ENCODE data around the gene SHLD1. TPM values are rescaled to one million over a fixed set of nuclear protein-coding genes. Genes with fewer than 3 reads are reported as not detected.

Gene SHLD1
- total RNA-seq, 1 experiment from 2014 or later = 6.7 TPM

GRCh38 chr20:5734602-5735001 lies 15.6 kb upstream of the SHLD1 start:
- TF ChIP-seq, protein P1, sequence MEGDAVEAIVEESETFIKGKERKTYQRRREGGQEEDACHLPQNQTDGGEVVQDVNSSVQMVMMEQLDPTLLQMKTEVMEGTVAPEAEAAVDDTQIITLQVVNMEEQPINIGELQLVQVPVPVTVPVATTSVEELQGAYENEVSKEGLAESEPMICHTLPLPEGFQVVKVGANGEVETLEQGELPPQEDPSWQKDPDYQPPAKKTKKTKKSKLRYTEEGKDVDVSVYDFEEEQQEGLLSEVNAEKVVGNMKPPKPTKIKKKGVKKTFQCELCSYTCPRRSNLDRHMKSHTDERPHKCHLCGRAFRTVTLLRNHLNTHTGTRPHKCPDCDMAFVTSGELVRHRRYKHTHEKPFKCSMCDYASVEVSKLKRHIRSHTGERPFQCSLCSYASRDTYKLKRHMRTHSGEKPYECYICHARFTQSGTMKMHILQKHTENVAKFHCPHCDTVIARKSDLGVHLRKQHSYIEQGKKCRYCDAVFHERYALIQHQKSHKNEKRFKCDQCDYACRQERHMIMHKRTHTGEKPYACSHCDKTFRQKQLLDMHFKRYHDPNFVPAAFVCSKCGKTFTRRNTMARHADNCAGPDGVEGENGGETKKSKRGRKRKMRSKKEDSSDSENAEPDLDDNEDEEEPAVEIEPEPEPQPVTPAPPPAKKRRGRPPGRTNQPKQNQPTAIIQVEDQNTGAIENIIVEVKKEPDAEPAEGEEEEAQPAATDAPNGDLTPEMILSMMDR (conservative IDR thresholded peaks at IDR 0.05) = no peak
- Mint-ChIP-seq H3K4me3 (no peak overlapping the region), H3K27ac (no peak overlapping the region), H3K9me3 (no peaks in the 10 kb centered on the region), H3K27me3 (ENCODE audit: low read depth) (peaks cover 2% of the 10 kb centered on the region), H3K36me3 (ENCODE audit: insufficient read depth in 1 of 3, low read depth in 3 of 3) (no peaks in the 10 kb centered on the region), H3K4me1 (peaks cover 0 to 4% of the 10 kb centered on the region in 2 experiments; a peak in 1 of 4 replicates)
- no peaks in the 10 kb centered on the region for H3K79me2 ChIP-seq (ENCODE audit: insufficient read depth, low read length)
- H3K56ac ChIP-seq (ENCODE audit: insufficient read length, low read depth, low read length) = no peak overlapping the region
- H3K4ac ChIP-seq (ENCODE audit: low read depth, low read length) = no peak overlapping the region
- H3K18ac ChIP-seq (ENCODE audit: insufficient read length, low read depth, low read length) = no peak overlapping the region
- no peak overlapping the region for H2AFZ ChIP-seq (ENCODE audit: low read length)
- H4K91ac ChIP-seq (ENCODE audit: insufficient read length, low read depth, low read length) = no peak overlapping the region
- no peak overlapping the region for H3K27ac ChIP-seq (ENCODE audit: insufficient read length, low read depth, low read length)
- WGBS (ENCODE audit: extremely low coverage, insufficient read length, low lambda C conversion rate) = no CpG with 5 or more reads among the region's 1 CpG
- no peak overlapping the region for H2AK5ac ChIP-seq (ENCODE audit: insufficient read length, low read length)
- no peak overlapping the region for H4K5ac ChIP-seq (ENCODE audit: insufficient read length, low read depth, low read length)
- no peak overlapping the region for H4K8ac ChIP-seq (replicated peaks; ENCODE audit: insufficient read length, low read depth, low read length)
- no peak overlapping the region for H2BK20ac ChIP-seq (ENCODE audit: low read depth, low read length, poor library complexity, severe bottlenecking)
- H2BK15ac ChIP-seq (ENCODE audit: low read depth, low read length) = no peak overlapping the region
- DNase-seq = no peak
- H2BK5ac ChIP-seq (ENCODE audit: insufficient read length, low read length) = no peak overlapping the region
- no peaks in the 10 kb centered on the region for H3K9me3 ChIP-seq (ENCODE audit: control insufficient read depth, low read depth, low read length)
- H2BK120ac ChIP-seq (ENCODE audit: low read depth, low read length, poor library complexity, severe bottlenecking) = no peak overlapping the region
- H3T11ph ChIP-seq (ENCODE audit: low read length) = no peak overlapping the region
- H3K79me1 ChIP-seq (ENCODE audit: insufficient read depth, low read depth, low read length, poor library complexity, severe bottlenecking) = no peaks in the 10 kb centered on the region
- no peak overlapping the region for H3K4me2 ChIP-seq (ENCODE audit: insufficient read depth, insufficient read length, low read length)
- H4K20me1 ChIP-seq (ENCODE audit: control insufficient read depth, insufficient read depth, insufficient read length) = no peaks in the 10 kb centered on the region
- H3K4me1 ChIP-seq (ENCODE audit: insufficient read depth, low read length) = no peaks in the 10 kb centered on the region
- H3K23me2 ChIP-seq (ENCODE audit: insufficient read length, low read depth, low read length, poor library complexity, severe bottlenecking) = no peaks in the 10 kb centered on the region
- no peak overlapping the region for H3K14ac ChIP-seq (ENCODE audit: insufficient read depth, low read length)
- H3K9ac ChIP-seq (ENCODE audit: extremely low read depth, insufficient read length, low read length) = no peak overlapping the region
- no peak overlapping the region for H3K23ac ChIP-seq (ENCODE audit: insufficient read length, low read depth, low read length)
- no peak overlapping the region for H2BK12ac ChIP-seq (ENCODE audit: insufficient read length, low read depth, low read length)
- no peaks in the 10 kb centered on the region for H3K27me3 ChIP-seq (ENCODE audit: insufficient read depth, low read length)

Data from H9 (cell line).